OCI-LY1 (cell line): ENCODE results near the gene ASB15.

ENCODE experiments used
- H2AFZ ChIP-seq: fragments of 200-600 bp; sonication (generic), shearing (Covaris generic); 2 replicates; pipeline ENCODE4 v1.6.0; 2014; ENCODE audit warnings: antibody characterized with exemption, mild to moderate bottlenecking, low read length
- H3F3A ChIP-seq: fragments of 200-600 bp; sonication (generic), shearing (Covaris generic); 2 replicates; pipeline ENCODE4 v1.6.0; 2014; ENCODE audit warnings: mild to moderate bottlenecking, antibody characterized with exemption, low read length, moderate library complexity; ENCODE audit not compliant: insufficient read depth
- H3K27ac ChIP-seq: fragments of 200-600 bp; sonication (generic); 2 replicates; pipeline ENCODE4 v1.5.1; 2014; ENCODE audit warnings: low read length, mixed run types, mild to moderate bottlenecking, low read depth; ENCODE audit not compliant: poor library complexity, severe bottlenecking
- H3K27me3 ChIP-seq: fragments of 200-600 bp; sonication (generic); 2 replicates; pipeline ENCODE4 v1.6.0; 2014; ENCODE audit warnings: antibody characterized with exemption, mild to moderate bottlenecking, low read length, moderate library complexity; ENCODE audit not compliant: insufficient read depth
- H3K36me3 ChIP-seq: fragments of 200-600 bp; sonication (generic); 2 replicates; pipeline ENCODE4 v1.6.1; 2014; ENCODE audit warnings: mild to moderate bottlenecking, antibody characterized with exemption, low read length, moderate library complexity, mixed read lengths; ENCODE audit not compliant: insufficient read depth
- H3K4me1 ChIP-seq: fragments of 200-600 bp; sonication (generic); 2 replicates; pipeline ENCODE4 v1.5.1; 2014; ENCODE audit warnings: mild to moderate bottlenecking, low read length, moderate library complexity; ENCODE audit not compliant: insufficient read depth, severe bottlenecking
- H3K4me2 ChIP-seq: fragments of 200-600 bp; sonication (generic), shearing (Covaris generic); 2 replicates; pipeline ENCODE4 v1.6.1; 2014; ENCODE audit warnings: low read length
- H3K4me3 ChIP-seq: fragments of 200-600 bp; sonication (generic); 2 replicates; pipeline ENCODE4 v1.5.1; 2014; ENCODE audit warnings: low read length, low read depth, mild to moderate bottlenecking, mixed read lengths; ENCODE audit not compliant: poor library complexity, severe bottlenecking
- H3K79me2 ChIP-seq: fragments of 200-600 bp; shearing (Covaris generic); 2 replicates; pipeline ENCODE4 v1.6.1; 2016; ENCODE audit warnings: mixed run types, low read length, mixed read lengths; ENCODE audit not compliant: insufficient read depth
- H3K9ac ChIP-seq: fragments of 200-600 bp; sonication (generic), shearing (Covaris generic); 2 replicates; pipeline ENCODE4 v1.6.1; 2014; ENCODE audit warnings: mild to moderate bottlenecking, low read length, mixed read lengths
- H3K9me2 ChIP-seq: fragments of 200-600 bp; sonication (generic), shearing (Covaris generic); 2 replicates; pipeline ENCODE4 v1.6.1; 2014; ENCODE audit warnings: low read depth, mild to moderate bottlenecking, low read length, mixed read lengths
- H3K9me3 ChIP-seq: fragments of 200-600 bp; shearing (Covaris generic); 2 replicates; pipeline ENCODE4 v1.6.1; 2014; ENCODE audit warnings: low read length, mixed read lengths
- H4K20me1 ChIP-seq: fragments of 200-600 bp; sonication (generic), shearing (Covaris generic); 2 replicates; pipeline ENCODE4 v1.6.0; 2016; ENCODE audit warnings: mild to moderate bottlenecking, low read length; ENCODE audit not compliant: insufficient read depth
- CTCF ChIP-seq: fragments of 200-600 bp; sonication (generic), shearing (Covaris generic); IDR thresholded peaks from 2 replicates; pipeline ENCODE4 v1.5.1; 2017; ENCODE audit warnings: mild to moderate bottlenecking, antibody characterized with exemption, low read length, moderate library complexity, mixed read lengths
- EZH2 ChIP-seq: fragments of 200-600 bp; sonication (generic), shearing (Covaris generic); IDR thresholded peaks from 2 replicates; pipeline ENCODE4 v1.8.0; 2017; ENCODE audit warnings: borderline replicate concordance, mixed run types, mild to moderate bottlenecking, antibody characterized with exemption, low read length, moderate library complexity, mixed read lengths

ASB15 gene

GRCh38 chr7:123666492-123666891 is 64.9 kb downstream of the ASB15 start:
- no peaks in the 10 kb centered on the region for H3K79me2 ChIP-seq
- H2AFZ ChIP-seq, result no peak overlapping the region
- H3K4me2 ChIP-seq, result no peak overlapping the region
- no peaks in the 10 kb centered on the region for H4K20me1 ChIP-seq
- H3K9ac ChIP-seq, result no peak overlapping the region
- no peak overlapping the region for H3K4me3 ChIP-seq
- no peaks in the 10 kb centered on the region for H3K9me2 ChIP-seq
- H3K4me1 ChIP-seq, result no peaks in the 10 kb centered on the region
- H3K9me3 ChIP-seq, result no peaks in the 10 kb centered on the region
- no peaks in the 10 kb centered on the region for H3K27me3 ChIP-seq
- TF ChIP-seq CTCF, result no peak
- TF ChIP-seq EZH2, result no peak
- H3K36me3 ChIP-seq, result no peaks in the 10 kb centered on the region
- H3F3A ChIP-seq, result no peaks in the 10 kb centered on the region
- H3K27ac ChIP-seq, result no peak overlapping the region

GRCh38 chr7:123669485-123669884 is 67.9 kb downstream of the ASB15 start:
- H3K36me3 ChIP-seq, result no peaks in the 10 kb centered on the region
- H3K4me1 ChIP-seq, result no peaks in the 10 kb centered on the region
- H3K4me3 ChIP-seq, result no peak overlapping the region
- no peaks in the 10 kb centered on the region for H3K9me3 ChIP-seq
- no peak for TF ChIP-seq EZH2
- no peak for TF ChIP-seq CTCF
- H3K27ac ChIP-seq, result no peak overlapping the region
- H3K79me2 ChIP-seq, result no peaks in the 10 kb centered on the region
- no peaks in the 10 kb centered on the region for H4K20me1 ChIP-seq
- H3K27me3 ChIP-seq, result no peaks in the 10 kb centered on the region
- H3K9ac ChIP-seq, result no peak overlapping the region
- no peaks in the 10 kb centered on the region for H3K9me2 ChIP-seq
- H2AFZ ChIP-seq, result no peak overlapping the region
- H3F3A ChIP-seq, result no peaks in the 10 kb centered on the region
- H3K4me2 ChIP-seq, result no peak overlapping the region

- H3F3A ChIP-seq, result no peaks in the 10 kb centered on the region
- no peaks in the 10 kb centered on the region for H3K9me2 ChIP-seq
- no peak overlapping the region for H3K4me2 ChIP-seq
- no peak for TF ChIP-seq EZH2
- no peak for TF ChIP-seq CTCF
- H3K4me1 ChIP-seq, result no peaks in the 10 kb centered on the region
- H3K9ac ChIP-seq, result no peak overlapping the region
- H2AFZ ChIP-seq, result no peak overlapping the region
- H3K27me3 ChIP-seq, result no peaks in the 10 kb centered on the region
- no peaks in the 10 kb centered on the region for H3K36me3 ChIP-seq
- H3K79me2 ChIP-seq, result no peaks in the 10 kb centered on the region
- no peaks in the 10 kb centered on the region for H4K20me1 ChIP-seq
- no peak overlapping the region for H3K4me3 ChIP-seq
- no peaks in the 10 kb centered on the region for H3K9me3 ChIP-seq
- no peak overlapping the region for H3K27ac ChIP-seq
These were observed 71.6 kb downstream of the ASB15 start for GRCh38 chr7:123673137-123673732.
